ENCODE measurements around the gene ZNF598. TPM values are rescaled to one million over a fixed set of nuclear protein-coding genes. Genes with fewer than 3 reads are reported as not detected.

Gene ZNF598
- total and polyA plus RNA-seq, 2 of the 13 experiments (the other 11 are each of a cell fraction or from before 2014, with no cell fraction given) = 13.5 to 14.2 TPM

DNA sequence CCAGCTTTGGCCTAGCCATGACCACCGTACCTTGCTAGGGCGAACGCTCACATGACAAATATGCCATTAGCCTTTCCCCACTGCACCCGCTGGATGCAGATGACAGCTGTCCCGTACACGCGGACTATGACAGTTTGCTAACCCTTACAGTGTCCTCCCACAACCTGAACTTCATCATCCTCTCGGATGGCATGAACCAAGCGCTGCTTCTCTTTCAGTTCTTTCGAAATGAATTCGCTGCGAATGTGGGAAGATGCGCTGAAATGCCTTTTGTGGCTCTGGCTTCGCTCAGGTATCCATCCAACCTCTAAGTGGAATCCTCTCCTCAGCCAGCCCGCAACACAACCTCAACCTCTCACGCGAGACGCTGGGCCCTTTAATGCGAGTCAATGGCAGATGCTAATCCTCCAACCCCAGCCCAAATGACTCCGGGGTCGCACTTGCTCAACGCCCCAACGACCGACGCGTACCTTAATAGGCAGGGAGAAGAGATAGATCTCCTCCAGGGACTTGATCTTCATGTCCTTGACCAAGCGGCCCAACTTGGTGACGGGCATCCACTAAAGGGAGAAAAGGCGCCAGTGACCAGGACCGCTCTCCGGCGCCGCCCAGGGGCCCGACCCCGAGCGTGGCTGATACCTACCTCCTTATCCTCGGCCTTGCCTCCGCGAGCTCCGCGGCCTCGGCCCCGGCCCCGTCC, 45.7 kb downstream of the ZNF598 start (continued):
- TF ChIP-seq WIZ (CRISPR knock-in tag; IDR thresholded peaks at IDR 0.05) (no peak), SRSF9 (IDR thresholded peaks at IDR 0.05; ENCODE audit: borderline replicate concordance, insufficient read depth, low read depth, low read length, poor library complexity, severe bottlenecking) (no peak), CENPX (CRISPR knock-in tag; IDR thresholded peaks at IDR 0.05) (no peak), PPARG (CRISPR knock-in tag; conservative IDR thresholded peaks at IDR 0.05) (no peak), KDM3A (CRISPR knock-in tag; IDR thresholded peaks at IDR 0.05; ENCODE audit: low read depth) (no peak), SOX5 (CRISPR knock-in tag; IDR thresholded peaks at IDR 0.05; ENCODE audit: borderline replicate concordance) (no peak), SUZ12 (IDR thresholded peaks at IDR 0.05; ENCODE audit: low read depth, low read length) (no peak), AGO2 (optimal IDR thresholded peaks at IDR 0.05; ENCODE audit: low read depth, low read length) (peak; percentile 98), SSRP1 (CRISPR knock-in tag; IDR thresholded peaks at IDR 0.05) (peak; percentile 40; the same call in 1 of the 2 replicates), SRSF1 (optimal IDR thresholded peaks at IDR 0.05; ENCODE audit: low read depth, low read length) (peak; percentile 0), SAP130 (CRISPR knock-in tag; IDR thresholded peaks at IDR 0.05; ENCODE audit: low read depth) (peak; percentile 56; the same call in 1 of the 2 replicates), IKZF4 (CRISPR knock-in tag; IDR thresholded peaks at IDR 0.05; ENCODE audit: borderline replicate concordance, low read depth, not compliant biosample characterization) (no peak)
- TF ChIP-seq, protein P1, sequence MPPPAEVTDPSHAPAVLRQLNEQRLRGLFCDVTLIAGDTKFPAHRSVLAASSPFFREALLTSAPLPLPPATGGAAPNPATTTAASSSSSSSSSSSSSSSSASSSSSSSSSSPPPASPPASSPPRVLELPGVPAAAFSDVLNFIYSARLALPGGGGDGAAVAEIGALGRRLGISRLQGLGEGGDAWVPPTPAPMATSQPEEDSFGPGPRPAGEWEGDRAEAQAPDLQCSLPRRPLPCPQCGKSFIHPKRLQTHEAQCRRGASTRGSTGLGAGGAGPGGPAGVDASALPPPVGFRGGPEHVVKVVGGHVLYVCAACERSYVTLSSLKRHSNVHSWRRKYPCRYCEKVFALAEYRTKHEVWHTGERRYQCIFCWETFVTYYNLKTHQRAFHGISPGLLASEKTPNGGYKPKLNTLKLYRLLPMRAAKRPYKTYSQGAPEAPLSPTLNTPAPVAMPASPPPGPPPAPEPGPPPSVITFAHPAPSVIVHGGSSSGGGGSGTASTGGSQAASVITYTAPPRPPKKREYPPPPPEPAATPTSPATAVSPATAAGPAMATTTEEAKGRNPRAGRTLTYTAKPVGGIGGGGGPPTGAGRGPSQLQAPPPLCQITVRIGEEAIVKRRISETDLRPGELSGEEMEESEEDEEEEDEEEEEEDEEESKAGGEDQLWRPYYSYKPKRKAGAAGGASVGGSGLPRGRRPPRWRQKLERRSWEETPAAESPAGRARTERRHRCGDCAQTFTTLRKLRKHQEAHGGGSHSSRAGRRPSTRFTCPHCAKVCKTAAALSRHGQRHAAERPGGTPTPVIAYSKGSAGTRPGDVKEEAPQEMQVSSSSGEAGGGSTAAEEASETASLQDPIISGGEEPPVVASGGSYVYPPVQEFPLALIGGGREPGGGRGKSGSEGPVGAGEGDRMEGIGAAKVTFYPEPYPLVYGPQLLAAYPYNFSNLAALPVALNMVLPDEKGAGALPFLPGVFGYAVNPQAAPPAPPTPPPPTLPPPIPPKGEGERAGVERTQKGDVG (CRISPR knock-in tag; IDR thresholded peaks at IDR 0.05; ENCODE audit: borderline replicate concordance) = no peak
- TF ChIP-seq, protein P2, sequence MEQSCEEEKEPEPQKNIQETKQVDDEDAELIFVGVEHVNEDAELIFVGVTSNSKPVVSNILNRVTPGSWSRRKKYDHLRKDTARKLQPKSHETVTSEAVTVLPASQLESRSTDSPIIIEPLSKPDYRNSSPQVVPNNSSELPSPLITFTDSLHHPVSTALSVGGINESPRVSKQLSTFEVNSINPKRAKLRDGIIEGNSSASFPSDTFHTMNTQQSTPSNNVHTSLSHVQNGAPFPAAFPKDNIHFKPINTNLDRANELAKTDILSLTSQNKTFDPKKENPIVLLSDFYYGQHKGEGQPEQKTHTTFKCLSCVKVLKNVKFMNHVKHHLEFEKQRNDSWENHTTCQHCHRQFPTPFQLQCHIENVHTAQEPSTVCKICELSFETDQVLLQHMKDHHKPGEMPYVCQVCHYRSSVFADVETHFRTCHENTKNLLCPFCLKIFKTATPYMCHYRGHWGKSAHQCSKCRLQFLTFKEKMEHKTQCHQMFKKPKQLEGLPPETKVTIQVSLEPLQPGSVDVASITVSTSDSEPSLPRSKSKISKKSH (CRISPR knock-in tag; IDR thresholded peaks at IDR 0.05; ENCODE audit: borderline replicate concordance) = no peak
- TF ChIP-seq, protein P3, sequence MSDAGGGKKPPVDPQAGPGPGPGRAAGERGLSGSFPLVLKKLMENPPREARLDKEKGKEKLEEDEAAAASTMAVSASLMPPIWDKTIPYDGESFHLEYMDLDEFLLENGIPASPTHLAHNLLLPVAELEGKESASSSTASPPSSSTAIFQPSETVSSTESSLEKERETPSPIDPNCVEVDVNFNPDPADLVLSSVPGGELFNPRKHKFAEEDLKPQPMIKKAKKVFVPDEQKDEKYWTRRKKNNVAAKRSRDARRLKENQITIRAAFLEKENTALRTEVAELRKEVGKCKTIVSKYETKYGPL (CRISPR knock-in tag; IDR thresholded peaks at IDR 0.05) = no peak
- TF ChIP-seq, protein P4, sequence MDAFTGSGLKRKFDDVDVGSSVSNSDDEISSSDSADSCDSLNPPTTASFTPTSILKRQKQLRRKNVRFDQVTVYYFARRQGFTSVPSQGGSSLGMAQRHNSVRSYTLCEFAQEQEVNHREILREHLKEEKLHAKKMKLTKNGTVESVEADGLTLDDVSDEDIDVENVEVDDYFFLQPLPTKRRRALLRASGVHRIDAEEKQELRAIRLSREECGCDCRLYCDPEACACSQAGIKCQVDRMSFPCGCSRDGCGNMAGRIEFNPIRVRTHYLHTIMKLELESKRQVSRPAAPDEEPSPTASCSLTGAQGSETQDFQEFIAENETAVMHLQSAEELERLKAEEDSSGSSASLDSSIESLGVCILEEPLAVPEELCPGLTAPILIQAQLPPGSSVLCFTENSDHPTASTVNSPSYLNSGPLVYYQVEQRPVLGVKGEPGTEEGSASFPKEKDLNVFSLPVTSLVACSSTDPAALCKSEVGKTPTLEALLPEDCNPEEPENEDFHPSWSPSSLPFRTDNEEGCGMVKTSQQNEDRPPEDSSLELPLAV (CRISPR knock-in tag; conservative IDR thresholded peaks at IDR 0.05; ENCODE audit: low read depth) = no peak

Measured in HepG2 (cell line).